GM12892 (cell line): ENCODE data around the gene PHACTR3.

ENCODE experiments used
- POLR2A ChIP-seq: IDR thresholded peaks from 2 replicates; pipeline ENCODE4 v1.6.1; 2011; ENCODE audit warnings: low read depth, low read length, control low read depth
- POLR2AphosphoS5 ChIP-seq: IDR thresholded peaks from 2 replicates; pipeline ENCODE4 v1.6.1; 2011; ENCODE audit warnings: low read depth, low read length, control low read depth
- TAF1 ChIP-seq: IDR thresholded peaks from 2 replicates; pipeline ENCODE4 v1.6.1; 2011; ENCODE audit warnings: low read depth, mild to moderate bottlenecking, control low read depth, low read length, borderline replicate concordance

DNA sequence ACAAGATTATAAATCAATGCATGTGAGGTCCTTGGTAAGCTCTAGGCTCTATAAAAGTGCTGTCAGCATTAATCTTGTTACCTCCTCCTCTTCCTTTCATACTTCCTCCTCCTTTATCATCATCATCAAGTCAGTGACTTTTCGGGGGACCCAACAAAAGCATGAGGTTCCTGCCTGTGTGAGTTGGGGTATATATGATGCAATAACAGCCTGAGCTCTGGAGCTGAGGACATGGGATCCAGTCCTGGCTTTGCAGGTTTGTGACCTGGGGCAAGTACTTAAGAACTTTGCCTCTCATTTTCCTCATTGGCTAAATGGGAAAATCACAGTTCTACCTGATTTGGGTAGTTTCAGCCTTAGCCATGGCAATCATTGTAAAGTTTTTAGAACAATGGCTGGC lies 7.1 kb upstream of the PHACTR3 start:
- no peak for TF ChIP-seq TAF1
- TF ChIP-seq POLR2A, result no peak
- TF ChIP-seq POLR2AphosphoS5, result no peak
